Erythroblast (primary cell): ENCODE results near the gene UBR3.

ENCODE experiments used
- GATA1 ChIP-seq: IDR thresholded peaks from 2 replicates; pipeline ENCODE4 v1.6.1; 2011; ENCODE audit warnings: low read depth, mild to moderate bottlenecking, control low read depth, low read length, moderate library complexity
- POLR2A ChIP-seq: IDR thresholded peaks from 2 replicates; pipeline ENCODE4 v1.6.1; 2011; ENCODE audit warnings: mild to moderate bottlenecking, low read length

- TF ChIP-seq POLR2A, result no peak
- TF ChIP-seq GATA1, result no peak
Measured at GRCh38 chr2:169979025-169979424, 151.8 kb downstream of the UBR3 start.
